ENCODE results near the gene MRC2.

MRC2 gene

DNA sequence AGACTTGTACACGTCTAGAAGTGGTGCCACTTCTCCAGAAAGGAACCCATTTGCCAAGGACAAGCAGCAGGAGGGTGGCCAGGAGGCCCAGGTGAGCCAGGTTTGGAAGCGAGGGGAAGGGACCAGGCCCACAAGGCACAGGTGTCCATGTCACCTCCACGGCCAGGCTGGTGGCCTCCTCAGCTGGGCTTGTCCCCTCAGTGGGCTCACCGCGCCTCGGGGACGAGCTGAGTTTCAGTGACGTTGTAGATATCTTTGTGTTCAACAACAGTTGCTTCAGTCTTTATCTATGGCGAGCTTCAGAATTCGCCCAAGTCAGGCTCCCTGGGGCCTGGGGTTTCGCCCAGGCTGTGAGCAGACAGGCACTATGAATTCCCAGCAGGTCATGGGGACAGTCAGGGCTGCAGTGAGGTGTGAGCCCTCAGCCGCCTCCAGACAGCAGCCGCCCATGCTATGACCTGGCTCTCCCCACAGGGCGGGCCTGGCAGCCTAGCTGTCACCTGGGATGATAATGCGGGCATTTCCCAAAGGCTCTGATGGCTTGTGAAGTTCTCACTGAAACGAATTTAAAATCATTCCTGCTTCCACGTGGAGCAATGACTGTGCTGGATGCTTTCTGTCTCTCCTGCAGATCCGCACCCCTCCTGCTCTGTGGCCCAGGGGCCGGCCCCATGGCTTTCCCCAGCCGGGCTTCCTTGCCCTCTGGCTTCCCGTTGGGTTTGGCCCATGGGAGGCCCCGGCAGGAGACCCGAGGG, 89.5 kb downstream of the MRC2 start:
- no peak for FAIRE-seq

DNA sequence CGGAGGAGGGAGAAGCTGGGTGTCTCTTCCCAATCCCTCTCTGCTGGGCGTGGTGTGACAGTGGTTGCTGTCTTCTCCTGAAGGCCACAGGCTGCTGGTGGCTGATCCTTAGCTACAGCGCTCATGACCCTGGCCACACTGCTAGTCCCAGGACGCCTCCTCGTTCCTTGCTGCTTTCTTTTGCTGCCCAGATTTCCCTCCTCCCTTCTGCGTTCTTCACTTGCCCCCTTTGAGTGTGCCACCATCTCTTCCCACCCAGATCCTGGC, 90.1 kb downstream of the MRC2 start:
- DNase-seq (ENCODE audit: insufficient read length, low spot score): no peak
- FAIRE-seq: no peak

More for the DNA sequence above, 89.5 kb downstream of the MRC2 start:
- DNase-seq (ENCODE audit: insufficient read length, low spot score): no peak

DNA sequence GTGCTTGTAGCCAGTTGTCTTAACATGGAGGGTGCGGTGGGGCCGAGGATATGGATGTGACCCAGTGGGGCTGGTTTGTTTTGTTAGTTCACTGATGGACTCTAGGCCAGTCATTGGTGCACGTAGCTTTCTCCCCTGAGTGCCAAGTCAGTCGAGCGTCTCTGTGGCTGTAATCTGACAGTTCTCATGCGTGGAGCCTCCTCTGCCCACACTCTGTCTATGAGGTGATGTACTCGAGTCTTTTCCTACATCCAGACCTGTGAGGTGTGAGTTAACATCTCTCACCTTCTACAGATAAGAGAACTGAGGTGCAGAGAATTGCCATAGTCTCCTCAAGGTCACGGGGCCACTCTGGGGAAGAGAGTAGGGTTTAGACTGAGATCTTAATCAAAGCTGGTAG, 90.4 kb downstream of the MRC2 start:
- no peak for DNase-seq (ENCODE audit: insufficient read length, low spot score)
- FAIRE-seq: no peak

DNA sequence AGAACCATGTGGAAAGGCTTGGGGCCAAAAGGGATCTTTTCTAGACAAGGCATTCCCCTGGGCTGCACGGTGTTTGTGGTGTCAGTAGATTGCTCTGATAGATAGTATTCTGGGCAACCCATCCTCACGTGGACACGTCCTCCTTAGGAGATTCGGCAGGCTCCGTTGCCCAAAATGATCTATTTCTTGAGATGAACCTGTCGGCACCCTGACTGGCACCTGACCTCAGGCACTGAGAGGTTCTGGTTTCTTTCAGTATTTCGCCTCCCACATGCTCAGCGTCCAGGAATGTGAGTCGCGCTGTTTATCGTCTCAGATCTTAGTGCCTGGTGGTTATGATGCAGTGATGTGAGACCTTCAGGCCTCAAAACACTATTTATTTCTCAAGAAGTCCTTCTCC, 91.0 kb downstream of the MRC2 start:
- FAIRE-seq (no peak), DNase-seq (ENCODE audit: insufficient read length, low spot score) (no peak)

DNA sequence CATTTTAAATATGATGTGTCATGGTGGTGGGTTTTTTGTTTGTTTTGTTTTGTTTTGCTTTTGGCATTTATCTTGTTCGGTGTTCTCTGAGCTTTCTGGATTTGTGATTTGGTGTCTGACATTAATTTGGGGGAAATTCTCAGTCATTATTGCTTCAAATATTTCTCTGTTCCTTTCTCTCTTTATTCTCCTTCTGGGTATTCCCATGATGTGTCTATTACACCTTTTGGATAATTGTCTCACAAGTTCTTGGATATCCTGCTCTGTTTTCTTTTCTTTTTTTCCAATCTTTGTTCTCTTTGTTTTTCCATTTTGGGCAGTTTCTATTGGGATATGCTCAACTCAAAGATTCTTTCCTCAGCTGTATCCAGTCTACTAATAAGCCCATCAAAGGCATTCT, 92.1 kb downstream of the MRC2 start:
- DNase-seq (ENCODE audit: insufficient read length, low spot score): no peak
- no peak for FAIRE-seq

DNA sequence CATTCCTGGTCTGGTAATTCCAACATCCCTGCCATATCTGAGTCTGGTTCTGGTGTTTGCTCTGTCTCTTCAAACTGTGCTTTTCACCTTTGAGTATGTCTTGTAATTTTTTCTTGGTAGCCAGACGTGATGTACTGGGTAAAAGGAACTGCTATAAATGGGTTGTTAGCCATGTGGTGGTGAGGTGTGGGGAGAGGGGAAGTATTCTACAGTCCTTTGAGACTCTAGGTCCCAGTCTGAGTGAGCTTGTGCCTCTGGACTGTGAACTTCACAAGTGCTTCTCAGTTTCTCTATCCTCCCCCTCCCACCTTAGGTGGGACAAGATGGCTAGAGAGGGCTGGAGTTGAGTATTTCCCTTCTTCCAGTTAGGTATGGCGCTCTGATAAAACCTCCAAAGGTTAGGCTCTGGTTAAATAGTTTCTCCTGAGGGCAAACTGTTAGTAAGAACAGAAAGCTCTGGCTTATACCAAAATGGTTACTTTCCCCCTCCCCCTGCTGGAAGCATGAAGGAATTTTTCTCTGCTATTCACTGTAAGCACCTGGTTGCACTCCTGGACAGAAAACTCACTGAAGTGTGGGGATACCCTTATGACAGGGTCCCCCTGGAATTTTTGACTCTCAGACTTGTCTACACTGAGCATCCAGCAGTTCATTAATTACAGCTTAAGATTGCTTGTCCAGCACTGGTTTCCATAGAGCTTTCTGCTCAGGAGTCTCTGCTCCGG, 92.8 kb downstream of the MRC2 start:
- no peak for DNase-seq (ENCODE audit: insufficient read length, low spot score)
- no peak for FAIRE-seq

DNA sequence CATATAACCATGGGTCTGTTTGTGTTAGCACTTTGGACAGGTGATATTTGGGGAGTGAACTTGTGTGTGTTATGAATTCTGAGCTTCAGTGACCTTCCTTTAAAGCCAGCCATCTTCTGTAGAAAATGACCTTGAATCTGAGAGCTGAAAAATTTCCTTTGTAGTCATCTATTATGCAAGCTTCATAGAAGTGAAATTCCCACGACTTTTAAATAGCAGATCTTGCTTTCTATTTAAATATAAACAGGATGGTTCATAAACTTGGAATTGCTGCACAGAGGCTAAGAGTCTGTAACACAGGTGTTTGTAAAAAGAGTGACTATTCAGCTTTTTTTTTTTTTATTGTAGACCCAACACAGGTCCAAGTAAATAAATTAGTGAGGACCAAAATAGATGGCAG, 95.2 kb downstream of the MRC2 start:
- FAIRE-seq: no peak
- no peak for DNase-seq (ENCODE audit: insufficient read length, low spot score)

DNA sequence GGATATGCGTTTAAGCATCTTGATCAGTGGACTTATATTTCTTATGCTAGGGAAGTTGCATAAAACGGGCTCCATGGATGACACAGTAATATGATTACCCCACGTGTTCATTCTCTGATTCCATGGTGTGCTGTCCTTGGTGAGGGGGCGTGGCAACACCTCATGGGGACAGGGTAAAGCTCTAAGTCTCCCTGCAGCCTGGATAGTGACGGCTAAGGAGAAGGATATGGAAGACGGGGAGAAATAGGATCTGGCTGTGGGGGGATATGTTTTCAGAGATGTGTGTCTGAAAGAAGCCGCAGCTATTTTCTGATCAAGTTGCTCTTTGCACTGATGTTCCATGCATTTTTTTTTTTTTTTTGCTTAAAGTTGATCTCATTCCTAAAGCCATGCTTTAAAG, 96.4 kb downstream of the MRC2 start:
- FAIRE-seq (no peak), DNase-seq (ENCODE audit: insufficient read length, low spot score) (no peak)

DNA sequence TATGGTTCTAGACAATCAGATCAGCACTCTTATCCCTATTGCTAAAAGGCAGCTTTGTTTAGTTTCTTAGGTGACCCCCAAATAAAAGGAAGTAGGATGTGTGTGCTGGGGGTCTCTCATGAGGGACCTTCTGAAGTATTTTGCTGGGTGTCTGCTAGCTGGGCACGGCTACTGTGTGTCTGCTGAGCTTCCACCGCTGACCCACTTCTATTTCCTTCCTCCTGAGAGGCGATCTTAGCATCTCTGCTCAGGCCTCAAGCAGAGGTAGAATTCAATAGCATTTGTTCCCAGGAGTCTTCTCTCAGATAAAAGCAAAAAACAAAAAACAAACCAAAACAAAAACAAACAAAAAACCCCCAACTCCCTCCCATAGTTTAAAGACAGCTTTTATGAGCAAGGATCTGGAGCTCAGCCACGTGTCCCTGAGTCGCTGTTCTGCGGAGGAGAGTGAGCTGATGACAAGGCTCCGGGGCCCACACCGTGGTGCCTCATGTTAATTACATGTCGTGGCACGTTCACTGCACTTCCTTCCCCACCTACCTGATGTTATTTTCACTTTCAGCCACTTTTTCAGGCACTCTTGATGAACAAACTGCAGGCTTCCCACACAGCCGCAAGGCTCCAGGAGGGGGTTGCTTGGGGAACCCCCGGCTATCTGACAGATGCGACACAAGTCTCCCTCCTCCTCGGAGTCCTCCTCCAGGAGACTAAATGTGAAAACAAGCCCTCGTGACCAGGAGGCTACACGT, 97.1 kb downstream of the MRC2 start:
- FAIRE-seq (peak; percentile 85), DNase-seq (ENCODE audit: insufficient read length, low spot score) (peak; percentile 57)

DNA sequence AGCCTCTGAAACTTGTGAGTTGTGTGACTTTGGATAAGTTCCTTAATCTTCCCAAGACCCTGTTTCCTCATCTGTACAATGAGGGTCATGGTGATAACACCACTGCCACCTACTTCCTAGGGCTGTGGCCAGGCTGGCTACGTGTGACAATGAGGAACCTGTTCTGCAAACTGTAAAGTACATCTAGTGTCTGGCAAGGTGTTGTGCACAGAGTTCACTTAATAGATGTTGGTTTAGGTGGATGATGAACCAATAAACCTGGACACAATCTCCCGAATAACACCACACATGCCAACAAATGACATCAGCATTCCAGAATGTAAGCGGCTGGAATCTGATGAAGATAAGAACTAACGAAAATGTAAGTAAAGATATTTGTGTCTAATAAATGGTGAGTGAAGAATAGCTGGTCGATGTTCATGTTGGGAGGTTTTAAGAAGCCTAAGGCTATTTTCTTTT, 98.3 kb downstream of the MRC2 start:
- no peak for DNase-seq (ENCODE audit: insufficient read length, low spot score)
- no peak for FAIRE-seq

DNA sequence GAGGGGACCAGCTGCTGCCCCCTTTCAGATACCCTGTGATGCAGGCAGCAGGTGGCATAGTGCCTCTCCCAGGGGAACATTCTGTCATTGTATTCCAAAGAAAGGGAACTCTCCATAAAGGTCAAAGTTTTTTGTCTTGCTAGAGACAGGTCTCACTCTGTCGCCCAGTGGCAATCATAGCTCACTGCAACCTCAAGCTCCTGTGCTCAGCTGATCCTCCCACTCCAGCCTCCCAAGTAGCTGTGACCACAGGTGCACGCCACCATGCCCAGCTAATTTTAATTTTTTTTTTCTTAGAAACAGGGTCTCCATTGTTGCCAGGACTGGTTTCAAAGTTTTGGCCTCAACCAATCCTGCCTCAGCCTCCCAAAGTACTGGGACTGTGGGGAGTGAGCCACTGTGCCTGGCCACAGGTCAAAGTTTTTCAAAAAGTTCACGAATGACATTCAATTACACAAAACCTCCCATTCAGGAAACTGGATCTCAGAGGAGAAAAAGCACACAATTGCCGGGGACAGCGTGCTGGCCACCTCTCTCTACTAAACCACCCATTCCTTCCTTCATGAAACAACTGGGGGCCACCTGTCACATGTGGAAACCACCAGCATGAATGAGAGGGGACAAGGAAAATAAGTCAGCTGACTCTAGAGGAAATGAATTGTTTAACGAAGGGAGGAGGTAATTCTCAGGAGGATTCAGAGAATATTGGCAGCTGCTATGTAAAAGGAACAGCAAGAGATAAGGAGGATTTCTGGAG, 100.6 kb downstream of the MRC2 start:
- DNase-seq (ENCODE audit: insufficient read length, low spot score): no peak

DNA sequence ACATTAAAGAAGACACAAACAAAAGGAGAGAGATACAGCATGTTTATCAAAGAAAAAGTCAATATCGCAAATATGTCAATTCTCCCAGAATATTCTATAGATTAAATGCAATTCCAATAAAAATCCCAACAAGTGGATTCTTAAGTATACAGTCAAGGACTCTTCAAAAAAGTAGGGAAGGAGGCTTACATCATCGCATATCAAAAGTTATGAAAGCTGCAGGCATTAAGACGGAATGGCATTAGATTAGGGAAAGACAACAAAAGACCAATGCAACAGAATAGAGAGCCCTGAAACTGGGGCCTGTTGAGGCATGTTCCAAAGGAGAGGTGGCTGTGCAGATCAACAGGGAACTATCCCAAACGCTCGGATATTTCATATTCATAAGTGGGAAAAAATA, 104.7 kb downstream of the MRC2 start:
- FAIRE-seq (no peak), DNase-seq (ENCODE audit: insufficient read length, low spot score) (no peak)

More for the DNA sequence above, 100.6 kb downstream of the MRC2 start:
- peak; percentile 4 for FAIRE-seq

DNA sequence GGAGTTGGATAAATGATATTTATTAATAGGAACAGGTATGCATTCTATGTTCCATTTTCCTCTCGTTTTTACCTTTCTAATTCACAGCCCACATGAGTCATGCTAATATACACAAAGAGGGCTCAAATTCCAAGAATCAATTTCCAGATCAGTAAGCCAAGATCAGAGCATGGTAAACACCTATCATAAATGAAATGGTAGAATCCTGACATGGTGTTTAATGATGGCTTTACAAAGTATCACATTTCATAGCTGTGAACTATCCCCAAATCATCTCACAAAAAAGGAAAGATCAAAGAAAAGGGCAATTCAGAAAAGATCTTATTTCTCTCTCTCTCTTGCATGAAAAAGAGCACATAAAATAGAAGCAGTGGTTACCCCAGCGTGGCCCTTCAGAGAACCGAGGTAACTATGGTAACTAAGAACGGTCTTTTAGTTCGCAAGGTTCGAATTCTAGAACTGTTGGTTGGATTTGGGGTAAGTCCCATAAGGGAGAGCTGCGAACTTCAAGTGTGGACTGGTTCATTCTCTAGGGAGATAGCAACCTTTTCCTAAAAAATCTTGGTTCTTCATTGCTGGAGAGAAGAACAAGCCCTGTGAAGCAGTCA, 107.7 kb downstream of the MRC2 start:
- FAIRE-seq: no peak

DNA sequence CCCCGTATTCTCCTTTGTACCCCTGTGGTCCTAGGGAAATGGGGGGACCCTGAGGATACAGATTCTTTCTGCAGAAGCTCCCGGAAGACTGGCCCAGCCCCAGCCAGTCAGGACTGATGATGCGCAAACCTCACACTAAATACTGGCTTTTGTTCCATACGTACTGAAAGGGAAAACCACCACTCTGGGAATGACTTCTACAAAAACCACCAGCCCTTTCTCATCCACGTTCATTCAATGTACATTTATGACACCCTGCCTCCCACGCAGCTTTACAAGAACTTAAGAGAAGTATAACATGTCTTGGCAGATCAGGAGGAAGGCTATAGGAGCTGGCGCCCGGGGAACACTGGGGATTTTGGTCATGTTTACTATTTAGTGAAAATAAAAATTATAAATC, 110.0 kb downstream of the MRC2 start:
- no peak for FAIRE-seq
- no peak for DNase-seq (ENCODE audit: insufficient read length, low spot score)

More for the DNA sequence above, 107.7 kb downstream of the MRC2 start:
- no peak for DNase-seq (ENCODE audit: insufficient read length, low spot score)

DNA sequence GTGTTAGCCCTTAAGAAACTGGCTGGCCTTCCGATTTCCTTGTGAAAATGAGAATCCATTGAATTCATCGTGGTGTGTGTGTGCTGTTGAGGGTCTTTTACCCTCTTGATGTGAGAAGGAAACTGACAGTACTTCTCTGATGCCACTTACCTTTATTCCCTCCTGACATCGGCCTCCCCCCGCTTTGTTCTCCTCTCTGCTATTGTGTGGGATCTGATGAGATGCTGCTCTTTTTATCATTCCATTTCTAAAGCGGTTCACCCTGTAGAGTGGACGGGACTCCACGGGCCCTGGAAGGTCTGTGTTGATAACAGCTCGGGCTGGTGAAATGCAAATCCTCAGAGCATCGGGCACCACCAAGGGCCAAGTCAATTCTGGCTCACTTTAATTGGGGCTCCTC, 110.8 kb downstream of the MRC2 start:
- FAIRE-seq (no peak), DNase-seq (ENCODE audit: insufficient read length, low spot score) (no peak)

DNA sequence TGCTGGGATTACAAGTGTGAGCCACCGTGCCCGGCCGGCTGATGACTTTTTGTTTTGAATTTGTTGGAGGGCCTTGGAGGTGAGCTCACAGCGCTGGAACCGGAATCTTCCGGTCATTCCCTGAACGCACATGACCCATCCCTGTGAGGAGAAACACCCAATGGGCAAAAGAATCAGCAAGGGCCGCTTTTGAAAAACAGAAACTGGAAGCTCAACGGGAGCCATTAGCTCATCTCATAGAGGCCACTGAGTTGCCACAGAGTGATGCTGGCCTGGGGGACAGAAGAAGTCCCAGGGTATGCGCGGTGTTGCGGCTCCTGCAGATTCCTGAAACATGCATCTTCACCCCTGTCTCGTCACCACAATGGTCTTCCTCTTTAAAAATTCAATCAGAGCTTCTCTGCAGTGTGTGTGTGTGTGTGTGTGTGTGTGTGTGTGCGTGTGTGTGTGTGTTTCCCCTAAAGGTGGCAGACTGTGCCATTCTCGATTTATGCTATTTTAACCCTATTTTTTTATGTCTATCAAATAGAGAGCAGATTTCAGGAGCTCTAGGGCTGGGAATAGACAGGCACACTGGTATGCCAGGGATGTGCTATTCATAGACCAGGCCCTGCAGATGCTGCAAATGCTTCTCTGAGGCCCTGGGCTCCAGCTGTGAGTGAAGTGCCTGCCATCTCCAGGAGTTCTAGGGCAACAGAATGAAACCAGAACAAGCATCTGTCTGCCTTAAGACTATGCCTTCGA, 112.3 kb downstream of the MRC2 start:
- DNase-seq (ENCODE audit: insufficient read length, low spot score): no peak

DNA sequence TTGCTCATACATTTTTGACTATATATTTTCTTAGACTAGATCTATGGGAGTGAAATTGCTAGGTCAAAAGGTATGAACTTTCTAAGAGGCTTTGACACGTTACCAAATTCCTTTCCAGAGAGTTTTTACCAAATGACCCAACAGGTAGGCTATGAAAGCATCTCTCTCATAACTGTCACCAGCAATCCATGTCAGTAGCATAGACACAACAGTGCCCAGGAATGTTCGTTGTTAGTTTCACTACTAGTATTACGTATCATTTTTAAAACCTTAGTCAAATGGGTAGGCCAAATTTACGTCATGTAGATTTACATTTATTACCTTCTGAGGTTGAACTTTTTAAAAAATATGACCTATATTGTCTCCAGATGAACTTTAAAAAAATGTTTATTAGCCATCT, 113.8 kb downstream of the MRC2 start:
- no peak for FAIRE-seq
- DNase-seq (ENCODE audit: insufficient read length, low spot score): no peak

More for the DNA sequence above, 112.3 kb downstream of the MRC2 start:
- FAIRE-seq: no peak

Measured in GM19239 (cell line).